H1 (cell line): ENCODE results near the gene TAF10. TPM values are rescaled to one million over a fixed set of nuclear protein-coding genes. Genes with fewer than 3 reads are reported as not detected.

Experiments used
- CTCF ChIA-PET: fragments of 300-600 bp; sonication (Branson Sonifier 250); formaldehyde crosslinking; loops from one replicate; lab custom pipeline; 2021; ENCODE audit not compliant: partially characterized antibody; lab: Charles Lee
- POLR2A ChIA-PET: fragments of 300-600 bp; sonication (Branson Sonifier 250); formaldehyde crosslinking; loops from one replicate; lab custom pipeline; 2021; ENCODE audit warnings: inconsistent platforms; ENCODE audit not compliant: partially characterized antibody; lab: Charles Lee
- DNase-seq, 2 experiments: peaks; one replicate each; pipeline versions ENCODE4 v3.0.0 to v3.0.0-alpha.2; 2010 to 2022; ENCODE audit warnings: low spot score in 2 of 2, low read depth in 1 of 2, mixed read lengths in 1 of 2
- FAIRE-seq: peaks from 2 replicates; lab custom pipeline; 2011; peaks lifted over from hg19 to GRCh38; lab: Jason Lieb, UNC
- H2AFZ ChIP-seq: 2 replicates; pipeline ENCODE4 v1.8.1; 2012; ENCODE audit warnings: low read length, inconsistent platforms
- H2AK5ac ChIP-seq: 2 replicates; pipeline ENCODE4 v1.6.1; 2013; ENCODE audit warnings: low read depth, low read length
- H2BK120ac ChIP-seq: replicated peaks from 2 replicates; pipeline ENCODE3; 2013; ENCODE audit warnings: low read depth, low read length, inconsistent platforms
- H2BK12ac ChIP-seq: 2 replicates; pipeline ENCODE4 v1.6.1; 2013; ENCODE audit warnings: low read depth, low read length
- H2BK15ac ChIP-seq: 2 replicates; pipeline ENCODE4 v1.6.1; 2013; ENCODE audit warnings: low read length
- H2BK20ac ChIP-seq: 2 replicates; pipeline ENCODE4 v1.6.1; 2013; ENCODE audit warnings: low read length
- H2BK5ac ChIP-seq: 2 replicates; pipeline ENCODE4 v1.6.1; 2013; ENCODE audit warnings: low read depth, low read length
- H3K14ac ChIP-seq: 2 replicates; pipeline ENCODE4 v1.6.1; 2013; ENCODE audit warnings: inconsistent platforms; ENCODE audit not compliant: insufficient read length
- H3K18ac ChIP-seq: 2 replicates; pipeline ENCODE4 v1.6.1; 2013; ENCODE audit warnings: low read length; ENCODE audit errors: extremely low read depth
- H3K23ac ChIP-seq: 2 replicates; pipeline ENCODE4 v1.6.1; 2013; ENCODE audit warnings: inconsistent platforms; ENCODE audit not compliant: insufficient read length
- H3K23me2 ChIP-seq: 2 replicates; pipeline ENCODE4 v1.6.1; 2013; ENCODE audit warnings: low read depth, low read length
- H3K27ac ChIP-seq: 2 replicates; pipeline ENCODE4 v1.6.1; 2011; ENCODE audit warnings: low read depth, low read length, inconsistent platforms
- H3K27me3 ChIP-seq, 4 experiments: replicated peaks in 1 of 4; 1 replicate in 1 of 4; 2 replicates in 3 of 4; pipeline versions ENCODE4 v1.6.1 to v1.8.1; 2011 to 2013; ENCODE audit warnings: low read length in 3 of 4, mild to moderate bottlenecking in 3 of 4, inconsistent platforms in 2 of 4, mixed read lengths in 2 of 4, moderate library complexity in 1 of 4; ENCODE audit not compliant: control insufficient read depth in 3 of 4, insufficient read depth in 3 of 4; ENCODE audit errors: extremely low read depth in 1 of 4
- H3K36me3 ChIP-seq, 4 experiments: 2 replicates each; pipeline versions ENCODE4 v1.6.1 to v1.8.1; 2011 to 2013; ENCODE audit warnings: mild to moderate bottlenecking in 4 of 4, low read length in 3 of 4, moderate library complexity in 2 of 4, control low read depth in 1 of 4, inconsistent platforms in 1 of 4; ENCODE audit not compliant: insufficient read depth in 4 of 4, control insufficient read depth in 2 of 4
- H3K4ac ChIP-seq: replicated peaks from 2 replicates; pipeline ENCODE3; 2013; ENCODE audit warnings: low read length, low read depth, mixed read lengths, inconsistent platforms; ENCODE audit not compliant: insufficient read length
- H3K4me1 ChIP-seq, 4 experiments: replicated peaks in 1 of 4; 1 replicate in 1 of 4; 2 replicates in 3 of 4; pipeline versions ENCODE4 v1.6.1 to v1.8.1; 2011 to 2013; ENCODE audit warnings: low read length in 3 of 4, inconsistent platforms in 2 of 4, mixed read lengths in 1 of 4; ENCODE audit not compliant: insufficient read depth in 4 of 4, control insufficient read depth in 3 of 4
- H3K4me2 ChIP-seq, 2 experiments: 2 replicates each; pipeline versions ENCODE4 v1.6.1 to v1.8.1; 2011 to 2013; ENCODE audit warnings: low read depth in 2 of 2, low read length in 2 of 2, control low read depth in 1 of 2, inconsistent platforms in 1 of 2, mild to moderate bottlenecking in 1 of 2; ENCODE audit not compliant: insufficient read depth in 1 of 2
- H3K4me3 ChIP-seq, 4 experiments: fragments of 200-600, 300-600 bp in 1 of 4; sonication (generic), shearing (Covaris generic), sonication (Bioruptor Twin) in 1 of 4; 2 replicates each; pipeline versions ENCODE4 v1.5.1 to v1.8.1; 2011 to 2016; ENCODE audit warnings: low read length in 4 of 4, low read depth in 3 of 4, control low read depth in 2 of 4, inconsistent platforms in 2 of 4, mild to moderate bottlenecking in 2 of 4, mixed read lengths in 1 of 4, moderate library complexity in 1 of 4; ENCODE audit not compliant: insufficient read depth in 2 of 4; ENCODE audit errors: extremely low read depth in 1 of 4
- H3K56ac ChIP-seq: replicated peaks from 2 replicates; pipeline ENCODE3; 2013; ENCODE audit warnings: low read depth, mild to moderate bottlenecking, mixed read lengths, low read length, inconsistent platforms; ENCODE audit not compliant: insufficient read length
- H3K79me1 ChIP-seq: 2 replicates; pipeline ENCODE4 v1.6.1; 2013; ENCODE audit warnings: low read depth, low read length, control low read depth
- H3K79me2 ChIP-seq, 2 experiments: 2 replicates each; pipeline versions ENCODE4 v1.6.1 to v1.8.1; 2012 to 2013; ENCODE audit warnings: low read length in 2 of 2, mild to moderate bottlenecking in 2 of 2, inconsistent platforms in 1 of 2; ENCODE audit not compliant: insufficient read depth in 2 of 2, control insufficient read depth in 1 of 2
- H3K9ac ChIP-seq, 4 experiments: replicated peaks in 1 of 4; 1 replicate in 1 of 4; 2 replicates in 3 of 4; pipeline versions ENCODE4 v1.6.1 to v1.8.1; 2011 to 2013; ENCODE audit warnings: low read depth in 3 of 4, low read length in 3 of 4, control low read depth in 2 of 4, mild to moderate bottlenecking in 2 of 4, moderate library complexity in 2 of 4, inconsistent platforms in 1 of 4; ENCODE audit errors: extremely low read depth in 1 of 4
- H3K9me3 ChIP-seq, 2 experiments: 2 replicates each; pipeline versions ENCODE4 v1.6.1 to v1.8.1; 2012 to 2013; ENCODE audit warnings: mild to moderate bottlenecking in 2 of 2, moderate library complexity in 2 of 2, control low read depth in 1 of 2, inconsistent platforms in 1 of 2, low read depth in 1 of 2, low read length in 1 of 2, mixed read lengths in 1 of 2; ENCODE audit not compliant: insufficient read depth in 2 of 2
- H4K20me1 ChIP-seq, 2 experiments: replicated peaks in 1 of 2; 2 replicates each; pipeline versions ENCODE3 to v1.8.1; 2011 to 2013; ENCODE audit warnings: inconsistent platforms in 2 of 2, low read length in 2 of 2, mild to moderate bottlenecking in 1 of 2; ENCODE audit not compliant: insufficient read depth in 2 of 2, control insufficient read depth in 1 of 2
- H4K5ac ChIP-seq: 2 replicates; pipeline ENCODE4 v1.6.1; 2013; ENCODE audit warnings: low read length, low read depth, mixed read lengths, inconsistent platforms; ENCODE audit not compliant: insufficient read length
- H4K8ac ChIP-seq: 2 replicates; pipeline ENCODE4 v1.8.0; 2013; ENCODE audit warnings: mild to moderate bottlenecking, moderate library complexity, low read length, inconsistent platforms; ENCODE audit not compliant: insufficient read depth; ENCODE audit errors: extremely low read depth
- H4K91ac ChIP-seq: replicated peaks from 2 replicates; pipeline ENCODE3; 2013; ENCODE audit warnings: low read length, mixed read lengths, inconsistent platforms; ENCODE audit not compliant: insufficient read length
- CHD2 ChIP-seq: IDR thresholded peaks from 2 replicates; pipeline ENCODE4 v1.6.1; 2012; ENCODE audit warnings: low read length, improper control_type of control experiment
- TAF1 ChIP-seq: IDR thresholded peaks from 2 replicates; pipeline ENCODE4 v1.6.1; 2011; ENCODE audit warnings: mild to moderate bottlenecking, low read depth, low read length
- WGBS, 2 experiments: shearing (Covaris generic) in 1 of 2; methylation state at CpG; one replicate each; pipeline versions ENCODE4 v1.1.6 to v1.1.7; 2013 to 2015; ENCODE audit warnings: low lambda C conversion rate in 2 of 2, mixed read lengths in 2 of 2, inconsistent platforms in 1 of 2, low coverage in 1 of 2, missing lambda C conversion rate in 1 of 2; ENCODE audit not compliant: insufficient replicate concordance in 2 of 2, insufficient coverage in 1 of 2, insufficient read length in 1 of 2; ENCODE audit errors: extremely low coverage in 1 of 2, missing lambda C conversion rate in 1 of 2; 5-methylcytosine and 5-hydroxymethylcytosine counted together
- polyA plus RNA-seq, 7 experiments: library from polyadenylated mRNA; depleted of rRNA in 3 of 7; stranded (reverse) in 5 of 7; unstranded in 2 of 7; fragments of >200 nt in 5 of 7; fragments of 200-250 nt in 2 of 7; gene quantifications; 1 replicate in 5 of 7; 2 replicates in 1 of 7; 4 replicates in 1 of 7; pipeline versions ENCODE4 v1.2.1 to v1.2.3, GENCODE V29; 2011 to 2013; ENCODE audit warnings: missing spikeins in 2 of 7, mixed read lengths in 2 of 7
- total RNA-seq: library from RNA; stranded (reverse); fragmentation: NEBNext Ultra II Directional; extraction: Animal tissue kit (Norgen Biotek cat#: 25700); gene quantifications from 2 replicates; pipeline ENCODE4 v1.2.1, GENCODE V29; 2021

TAF10 gene
- total and polyA plus RNA-seq, 2 of the 8 experiments (the other 6 are each of a cell fraction or from before 2014, with no cell fraction given): 128 to 213 TPM

GRCh38 chr11:6588018-6588417 lies 24.0 kb downstream of the TAF10 start:
- H2BK15ac ChIP-seq: no peak overlapping the region
- H3K14ac ChIP-seq: no peak overlapping the region
- H4K8ac ChIP-seq: no peak overlapping the region
- CTCF ChIA-PET: interaction anchor here (1.1 to 3.0 kb wide), 6 partner anchors 8 to 57 kb away, joined by 3 to 11 read pairs (median 6); no protein-coding TSS in a partner anchor
- H2AK5ac ChIP-seq: no peak overlapping the region
- H2BK20ac ChIP-seq: no peak overlapping the region
- FAIRE-seq (no peak), DNase-seq (no peak)
- no peaks in the 10 kb centered on the region for H3K27me3 ChIP-seq
- WGBS, 2 experiments: 100% methylated on average over 1 of the region's 1 CpG; no CpG with 5 or more reads in 1 of the 2 experiments
- H3K4me1 ChIP-seq: peaks cover 0 to 16% (median 10%) of the 10 kb centered on the region in 4 experiments; a peak in 5 of 7 replicates
- no peak overlapping the region for H3K27ac ChIP-seq
- H3K9ac ChIP-seq: no peak overlapping the region
- H3K79me1 ChIP-seq: no peaks in the 10 kb centered on the region; the same call in 1 of the 2 replicates
- H2BK120ac ChIP-seq: no peak overlapping the region
- H3K23ac ChIP-seq: no peak overlapping the region
- no peaks in the 10 kb centered on the region for H3K23me2 ChIP-seq
- H3K4ac ChIP-seq: no peak overlapping the region
- no peak overlapping the region for H4K91ac ChIP-seq
- H3K36me3 ChIP-seq: no peaks in the 10 kb centered on the region
- no peak overlapping the region for H4K5ac ChIP-seq
- POLR2A ChIA-PET: interaction anchor here (1.1 to 1.4 kb wide), 2 partner anchors 9 to 31 kb away, joined by 4 read pairs; partner anchors contain the start of gene TPP1
- H3K56ac ChIP-seq: no peak overlapping the region
- no peaks in the 10 kb centered on the region for H4K20me1 ChIP-seq
- H3K79me2 ChIP-seq: no peaks in the 10 kb centered on the region
- no peak overlapping the region for H2AFZ ChIP-seq
- no peak overlapping the region for H2BK5ac ChIP-seq
- H2BK12ac ChIP-seq: no peak overlapping the region
- H3K9me3 ChIP-seq: peaks cover 0 to 4% of the 10 kb centered on the region in 2 experiments; a peak in 1 of 4 replicates
- H3K4me2 ChIP-seq: no peak overlapping the region
- no peak overlapping the region for H3K4me3 ChIP-seq
- H3K18ac ChIP-seq: no peak overlapping the region
- no peak for TF ChIP-seq CHD2
- no peak for TF ChIP-seq TAF1
